Cardiac muscle cell (in vitro differentiated cells and primary cell): ENCODE results near the gene ENPP3. TPM values are rescaled to one million over a fixed set of nuclear protein-coding genes. Genes with fewer than 3 reads are reported as not detected.

ENCODE experiments used
- DNase-seq, 2 donors: peaks; one replicate each; pipeline versions ENCODE4 v3.0.0 to v3.0.0-alpha.2; 2010 to 2017; ENCODE audit warnings: low read depth in 1 of 2, low spot score in 1 of 2
- H3K27ac ChIP-seq: fragments of 200-600 bp; sonication (generic); 2 replicates; pipeline ENCODE4 v1.5.1; 2016
- H3K27me3 ChIP-seq: fragments of 200-600 bp; sonication (generic); 2 replicates; pipeline ENCODE4 v1.6.0; 2016; ENCODE audit warnings: control low read depth
- H3K36me3 ChIP-seq: fragments of 200-600 bp; sonication (generic); 2 replicates; pipeline ENCODE4 v1.5.1; 2016; ENCODE audit warnings: control low read depth
- H3K4me1 ChIP-seq: fragments of 200-600 bp; sonication (generic); 2 replicates; pipeline ENCODE4 v1.8.1; 2017; ENCODE audit warnings: low read depth, mild to moderate bottlenecking, mixed run types
- H3K4me3 ChIP-seq: fragments of 200-600 bp; sonication (generic); 2 replicates; pipeline ENCODE4 v1.5.1; 2016; ENCODE audit warnings: mild to moderate bottlenecking
- H3K9me3 ChIP-seq: fragments of 200-600 bp; sonication (generic); 2 replicates; pipeline ENCODE4 v1.5.1; 2017; ENCODE audit warnings: low read depth, mild to moderate bottlenecking, control low read depth
- polyA plus RNA-seq: library from polyadenylated mRNA; unstranded; fragments of >200 nt; fragmentation: Nextera tagmentation; extraction: Ambion mirVana; gene quantifications from 2 replicates; pipeline ENCODE4 v1.2.1, GENCODE V29; 2016
- total RNA-seq: library from RNA; depleted of rRNA; stranded (reverse); fragments of >200 nt; gene quantifications from 2 replicates; pipeline ENCODE4 v1.2.3, GENCODE V29; 2016
- TF ChIP-seq, protein P1 (sequence below): IDR thresholded peaks from 2 replicates; pipeline ENCODE4 v1.5.1; 2012; ENCODE audit warnings: low read depth, mild to moderate bottlenecking, low read length

ENPP3 gene
- total and polyA plus RNA-seq, 2 experiments from 2014 or later, result 0.07 to 0.09 TPM

DNA sequence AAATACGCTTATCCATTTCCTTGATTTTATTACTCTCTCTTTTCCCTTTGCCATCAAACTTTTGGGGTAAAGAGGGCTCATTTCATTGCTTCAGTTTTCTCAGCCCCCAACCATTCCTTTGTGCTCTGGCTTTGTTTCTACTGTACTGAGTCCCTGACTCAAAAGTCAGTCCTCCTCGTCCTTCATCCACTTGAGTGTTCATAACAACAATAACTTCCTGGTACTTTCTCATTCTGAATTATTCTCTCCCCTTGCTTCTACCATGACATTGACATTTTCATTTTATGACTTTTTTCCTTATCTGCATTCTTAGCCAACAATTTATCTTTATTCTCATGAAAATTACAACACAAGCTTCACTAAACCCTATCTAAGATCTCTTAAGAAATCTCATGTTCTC, 911 bp downstream of the ENPP3 start:
- Histone ChIP-seq H3K4me1 (no peaks in the 10 kb centered on the region), H3K4me3 (no peak overlapping the region), H3K27ac (no peak overlapping the region), H3K9me3 (no peaks in the 10 kb centered on the region), H3K27me3 (no peaks in the 10 kb centered on the region), H3K36me3 (no peaks in the 10 kb centered on the region)
- TF ChIP-seq, protein P1, sequence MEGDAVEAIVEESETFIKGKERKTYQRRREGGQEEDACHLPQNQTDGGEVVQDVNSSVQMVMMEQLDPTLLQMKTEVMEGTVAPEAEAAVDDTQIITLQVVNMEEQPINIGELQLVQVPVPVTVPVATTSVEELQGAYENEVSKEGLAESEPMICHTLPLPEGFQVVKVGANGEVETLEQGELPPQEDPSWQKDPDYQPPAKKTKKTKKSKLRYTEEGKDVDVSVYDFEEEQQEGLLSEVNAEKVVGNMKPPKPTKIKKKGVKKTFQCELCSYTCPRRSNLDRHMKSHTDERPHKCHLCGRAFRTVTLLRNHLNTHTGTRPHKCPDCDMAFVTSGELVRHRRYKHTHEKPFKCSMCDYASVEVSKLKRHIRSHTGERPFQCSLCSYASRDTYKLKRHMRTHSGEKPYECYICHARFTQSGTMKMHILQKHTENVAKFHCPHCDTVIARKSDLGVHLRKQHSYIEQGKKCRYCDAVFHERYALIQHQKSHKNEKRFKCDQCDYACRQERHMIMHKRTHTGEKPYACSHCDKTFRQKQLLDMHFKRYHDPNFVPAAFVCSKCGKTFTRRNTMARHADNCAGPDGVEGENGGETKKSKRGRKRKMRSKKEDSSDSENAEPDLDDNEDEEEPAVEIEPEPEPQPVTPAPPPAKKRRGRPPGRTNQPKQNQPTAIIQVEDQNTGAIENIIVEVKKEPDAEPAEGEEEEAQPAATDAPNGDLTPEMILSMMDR, result no peak
- no peak for DNase-seq

DNA sequence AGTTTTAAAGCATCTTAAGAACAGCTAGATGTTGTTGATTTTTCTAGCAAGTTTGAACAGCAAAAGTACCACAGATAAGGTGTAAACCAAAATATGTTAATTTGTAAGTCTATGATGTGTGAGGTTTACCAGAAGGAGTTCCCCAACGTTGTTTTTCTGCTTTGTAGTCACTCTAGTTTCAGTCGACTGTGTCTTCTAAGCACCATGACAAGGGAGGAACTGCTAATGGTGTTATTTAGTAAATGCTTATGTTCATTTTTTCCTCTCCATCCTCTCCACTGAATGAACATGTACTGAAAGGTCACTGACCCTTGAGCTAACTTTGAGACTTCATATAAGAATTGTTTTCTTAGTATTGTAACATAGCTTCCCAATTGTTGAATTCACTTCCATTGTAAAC, 3.0 kb downstream of the ENPP3 start:
- TF ChIP-seq, protein P1, result no peak
- Histone ChIP-seq H3K4me1 (no peaks in the 10 kb centered on the region), H3K4me3 (no peak overlapping the region), H3K27ac (no peak overlapping the region), H3K27me3 (no peaks in the 10 kb centered on the region), H3K9me3 (no peaks in the 10 kb centered on the region), H3K36me3 (no peaks in the 10 kb centered on the region)
- no peak for DNase-seq

DNA sequence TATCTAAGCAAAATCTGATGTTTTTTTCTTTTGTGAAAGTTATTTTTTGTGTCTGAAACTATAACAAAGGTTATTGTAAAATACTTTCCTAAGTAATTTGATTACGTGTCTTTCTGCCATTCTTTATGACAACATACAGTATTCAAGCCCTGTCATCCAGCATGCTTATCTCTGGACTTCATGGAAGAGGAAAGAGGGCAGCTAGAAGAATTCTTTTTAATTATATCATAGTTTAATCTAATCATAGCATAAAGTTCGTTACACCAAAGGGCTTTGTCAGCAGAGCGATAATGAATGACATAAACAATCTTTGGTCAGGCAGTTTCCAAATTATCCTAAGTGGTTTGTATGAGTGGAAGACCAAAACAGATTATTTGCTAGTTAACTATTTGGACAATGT, 3.5 kb downstream of the ENPP3 start:
- no peaks in the 10 kb centered on the region for H3K36me3 ChIP-seq
- H3K9me3 ChIP-seq, result no peaks in the 10 kb centered on the region
- H3K27ac ChIP-seq, result no peak overlapping the region
- TF ChIP-seq, protein P1, result no peak
- no peaks in the 10 kb centered on the region for H3K4me1 ChIP-seq
- no peak overlapping the region for H3K4me3 ChIP-seq
- peak in 1 of 2 donors; percentile 25 for DNase-seq
- H3K27me3 ChIP-seq, result no peaks in the 10 kb centered on the region

DNA sequence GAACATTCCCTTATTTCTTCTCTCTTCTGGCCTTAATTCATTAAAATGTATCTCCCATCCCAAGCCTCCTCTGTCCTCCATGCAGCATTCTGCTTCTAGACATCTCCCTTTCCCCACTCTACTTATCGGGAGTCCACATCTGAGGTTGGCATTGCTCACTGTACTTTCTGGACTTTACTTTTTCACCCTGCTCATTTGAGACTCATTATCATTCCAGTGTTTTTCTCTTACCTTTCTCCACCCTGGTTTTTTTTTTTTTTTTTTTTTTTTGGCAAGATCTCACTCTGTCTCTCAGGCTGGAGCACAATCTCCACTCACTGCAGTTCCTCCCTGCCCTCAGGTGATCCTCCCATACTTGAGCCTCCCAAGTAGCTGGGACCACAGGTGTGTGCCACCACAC, 4.5 kb downstream of the ENPP3 start:
- TF ChIP-seq, protein P1, result no peak
- H3K27me3 ChIP-seq, result no peaks in the 10 kb centered on the region
- H3K36me3 ChIP-seq, result no peaks in the 10 kb centered on the region
- no peaks in the 10 kb centered on the region for H3K9me3 ChIP-seq
- H3K4me3 ChIP-seq, result no peak overlapping the region
- DNase-seq, result no peak
- H3K27ac ChIP-seq, result no peak overlapping the region
- peaks cover 2% of the 10 kb centered on the region for H3K4me1 ChIP-seq

DNA sequence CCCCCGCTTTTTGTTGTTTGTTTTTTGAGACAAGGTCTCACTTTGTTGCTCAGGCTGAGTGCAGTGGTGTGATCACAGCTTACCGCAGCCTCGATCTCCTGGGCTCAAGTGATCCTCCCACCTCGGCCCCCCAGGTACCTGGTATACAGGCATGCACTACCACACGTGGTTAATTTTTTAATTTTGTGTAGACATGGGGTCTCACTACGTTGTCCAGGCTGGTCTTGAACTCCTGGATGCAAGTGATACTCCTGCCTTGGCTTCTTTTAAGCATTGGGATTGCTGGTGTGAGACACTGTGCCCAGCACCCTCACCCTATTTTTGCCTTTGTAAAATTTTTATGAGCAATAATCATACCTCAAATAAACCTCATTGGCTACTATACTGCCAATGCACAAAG, 5.5 kb downstream of the ENPP3 start:
- DNase-seq, result no peak
- H3K27me3 ChIP-seq, result no peaks in the 10 kb centered on the region
- no peaks in the 10 kb centered on the region for H3K9me3 ChIP-seq
- H3K4me3 ChIP-seq, result no peak overlapping the region
- TF ChIP-seq, protein P1, result no peak
- H3K36me3 ChIP-seq, result no peaks in the 10 kb centered on the region
- peaks cover 5% of the 10 kb centered on the region for H3K4me1 ChIP-seq
- no peak overlapping the region for H3K27ac ChIP-seq
